Liver (tissue), 3 donors: ENCODE measurements around the gene CD46.
A peak's percentile ranks its signal among the peaks of the same experiment; 100 is the strongest.

Experiments
- CTCF ChIP-seq: fragments of 150-350 bp; IDR thresholded peaks from 2 replicates; pipeline ENCODE4 v1.5.1; 2017; ENCODE audit warnings: improper control_type of control experiment, low read depth, low read length; ENCODE audit not compliant: missing input control
- HNF4G ChIP-seq: IDR thresholded peaks from 2 replicates; pipeline ENCODE4 v1.6.1; 2016; ENCODE audit warnings: antibody characterized with exemption
- RXRA ChIP-seq, 2 donors: IDR thresholded peaks; 2 replicates each; pipeline ENCODE4 v1.6.1; 2017 to 2018; ENCODE audit warnings: antibody characterized with exemption in 2 of 2, mild to moderate bottlenecking in 1 of 2
- SP1 ChIP-seq: IDR thresholded peaks from 2 replicates; pipeline ENCODE4 v1.6.1; 2018; ENCODE audit warnings: antibody characterized with exemption, mild to moderate bottlenecking
- donor health status: healthy.
- donor health status: healthy.

GRCh38 chr1:207711285-207711684 is 40.6 kb upstream of the CD46 start:
- TF ChIP-seq CTCF (peak; percentile 3), SP1 (no peak), HNF4G (no peak), RXRA (IDR thresholded peaks at IDR 0.05) (no peak)
